ENCODE measurements around the gene PTPRZ1.

- TF ChIP-seq ZNF274 (IDR thresholded peaks at IDR 0.05; ENCODE audit: low read depth, low read length) (no peak), SUZ12 (IDR thresholded peaks at IDR 0.05; ENCODE audit: extremely low read depth, insufficient read depth, insufficient read length) (no peak)
These were observed 48.7 kb upstream of the PTPRZ1 start for GRCh38 chr7:121824276-121824675.
